Tibial nerve (tissue), 4 donors: ENCODE measurements around the gene SHISA8. TPM values are rescaled to one million over a fixed set of nuclear protein-coding genes. Genes with fewer than 3 reads are reported as not detected.
A peak's percentile ranks its signal among the peaks of the same experiment; 100 is the strongest.

Experiments
- DNase-seq, 2 donors: peaks; one replicate each; pipeline ENCODE4 v3.0.0-alpha.2; 2019; ENCODE audit warnings: low spot score in 2 of 2
- H3K27ac ChIP-seq, 4 donors: fragments of 200-600 bp; sonication (generic) in 3 of 4; one replicate each; pipeline ENCODE4 v1.5.1; 2017 to 2019; ENCODE audit warnings: mild to moderate bottlenecking in 1 of 4
- H3K27me3 ChIP-seq, 2 donors: fragments of 200-600 bp; sonication (generic) in 1 of 2; one replicate each; pipeline versions ENCODE4 v1.5.1 to v1.6.0; 2017 to 2019
- H3K36me3 ChIP-seq, 3 donors: fragments of 200-600 bp; sonication (generic); one replicate each; pipeline ENCODE4 v1.5.1; 2018 to 2019
- H3K4me1 ChIP-seq, 4 donors: fragments of 200-600 bp; sonication (generic) in 3 of 4; one replicate each; pipeline ENCODE4 v1.5.1; 2017 to 2019
- H3K4me3 ChIP-seq, 4 donors: fragments of 200-600 bp; sonication (generic) in 3 of 4; one replicate each; pipeline ENCODE4 v1.5.1; 2017 to 2019; ENCODE audit warnings: mild to moderate bottlenecking in 1 of 4, moderate library complexity in 1 of 4
- H3K9me3 ChIP-seq, 4 donors: fragments of 200-600 bp; sonication (generic) in 3 of 4; one replicate each; pipeline ENCODE4 v1.5.1; 2017 to 2019
- EP300 ChIP-seq, 2 donors: sonication (generic); formaldehyde crosslinking; IDR thresholded peaks; one replicate each; pipeline ENCODE4 v1.6.1; 2017; ENCODE audit warnings: antibody characterized with exemption in 2 of 2, mild to moderate bottlenecking in 1 of 2
- POLR2A ChIP-seq, 2 donors: fragments of 450-650 bp; IDR thresholded peaks; one replicate each; pipeline ENCODE4 v1.6.1; 2017; ENCODE audit warnings: antibody characterized with exemption in 2 of 2, mild to moderate bottlenecking in 2 of 2, moderate library complexity in 2 of 2
- whole genome bisulfite sequencing, 2 donors: methylation state at CpG; one replicate each; pipeline ENCODE4 v1.1.5; 2018; 5-methylcytosine and 5-hydroxymethylcytosine counted together
- total RNA-seq, 4 donors: library from RNA; depleted of rRNA; stranded (reverse); fragments of >200 nt; gene quantifications; one replicate each; pipeline ENCODE4 v1.1.0, GENCODE V29; 2016
- TF ChIP-seq, protein P1 (sequence below), 5 experiments: fragments of 200-600 bp in 3 of 5; fragments of 450-650 bp in 2 of 5; sonication (generic) in 3 of 5; IDR thresholded peaks; one replicate each; pipeline ENCODE4 v1.5.1; 2016 to 2019; ENCODE audit warnings: antibody characterized with exemption in 5 of 5, mild to moderate bottlenecking in 3 of 5, moderate library complexity in 2 of 5

Gene SHISA8
- total RNA-seq, 4 donors from 2014 or later = 3.3 TPM; not detected in 3

- WGBS, 2 donors = 94% methylated on average over 13 of the region's 14 CpGs
- Histone ChIP-seq H3K36me3 (no peaks in the 10 kb centered on the region), H3K27ac (no peak overlapping the region), H3K9me3 (no peaks in the 10 kb centered on the region), H3K4me3 (no peak overlapping the region), H3K4me1 (peaks cover 0 to 33% (median 19%) of the 10 kb centered on the region in 4 donors), H3K27me3 (peaks cover 2 to 36% of the 10 kb centered on the region in 2 donors)
- no peak for DNase-seq
- TF ChIP-seq POLR2A (IDR thresholded peaks at IDR 0.05) = no peak
- TF ChIP-seq EP300 (IDR thresholded peaks at IDR 0.05) = no peak
- TF ChIP-seq, protein P1, sequence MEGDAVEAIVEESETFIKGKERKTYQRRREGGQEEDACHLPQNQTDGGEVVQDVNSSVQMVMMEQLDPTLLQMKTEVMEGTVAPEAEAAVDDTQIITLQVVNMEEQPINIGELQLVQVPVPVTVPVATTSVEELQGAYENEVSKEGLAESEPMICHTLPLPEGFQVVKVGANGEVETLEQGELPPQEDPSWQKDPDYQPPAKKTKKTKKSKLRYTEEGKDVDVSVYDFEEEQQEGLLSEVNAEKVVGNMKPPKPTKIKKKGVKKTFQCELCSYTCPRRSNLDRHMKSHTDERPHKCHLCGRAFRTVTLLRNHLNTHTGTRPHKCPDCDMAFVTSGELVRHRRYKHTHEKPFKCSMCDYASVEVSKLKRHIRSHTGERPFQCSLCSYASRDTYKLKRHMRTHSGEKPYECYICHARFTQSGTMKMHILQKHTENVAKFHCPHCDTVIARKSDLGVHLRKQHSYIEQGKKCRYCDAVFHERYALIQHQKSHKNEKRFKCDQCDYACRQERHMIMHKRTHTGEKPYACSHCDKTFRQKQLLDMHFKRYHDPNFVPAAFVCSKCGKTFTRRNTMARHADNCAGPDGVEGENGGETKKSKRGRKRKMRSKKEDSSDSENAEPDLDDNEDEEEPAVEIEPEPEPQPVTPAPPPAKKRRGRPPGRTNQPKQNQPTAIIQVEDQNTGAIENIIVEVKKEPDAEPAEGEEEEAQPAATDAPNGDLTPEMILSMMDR (IDR thresholded peaks at IDR 0.05) = no peak
These were observed 8.9 kb upstream of the SHISA8 start for GRCh38 chr22:41923595-41924276.

GRCh38 chr22:41922940-41923594 lies 8.2 kb upstream of the SHISA8 start:
- TF ChIP-seq, protein P1 (IDR thresholded peaks at IDR 0.05) = no peak
- no peak for TF ChIP-seq EP300 (IDR thresholded peaks at IDR 0.05)
- TF ChIP-seq POLR2A (IDR thresholded peaks at IDR 0.05) = no peak
- no peak overlapping the region for H3K27ac ChIP-seq
- peaks cover 0 to 40% (median 22%) of the 10 kb centered on the region in 4 donors for H3K4me1 ChIP-seq
- H3K27me3 ChIP-seq = peaks cover 2 to 42% of the 10 kb centered on the region in 2 donors
- WGBS, 2 donors = 91 to 93% methylated on average over 4 of the region's 4 CpGs
- no peaks in the 10 kb centered on the region for H3K9me3 ChIP-seq
- no peak for DNase-seq
- H3K4me3 ChIP-seq = no peak overlapping the region
- H3K36me3 ChIP-seq = no peaks in the 10 kb centered on the region

DNA sequence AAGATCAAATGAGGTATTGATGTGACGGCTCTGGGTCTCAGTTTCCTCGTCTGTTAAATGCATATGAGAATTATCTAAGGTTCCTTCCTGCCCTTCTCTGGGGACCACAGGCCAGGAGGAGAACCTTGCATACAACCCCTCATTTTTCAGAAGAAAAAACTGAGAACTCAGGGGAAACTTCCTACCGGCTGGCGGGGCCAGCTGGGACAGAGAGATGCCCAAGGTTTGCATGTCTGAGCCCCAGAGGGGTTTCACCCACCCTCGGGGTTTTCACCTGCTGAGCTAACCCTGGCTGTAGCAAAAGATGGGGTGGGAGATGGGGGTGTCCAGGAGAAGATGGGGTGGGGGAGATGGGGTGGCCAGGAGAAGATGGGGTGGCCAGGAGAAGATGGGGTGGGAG lies 7.5 kb upstream of the SHISA8 start:
- H3K4me3 ChIP-seq = no peak overlapping the region
- no peaks in the 10 kb centered on the region for H3K9me3 ChIP-seq
- no peaks in the 10 kb centered on the region for H3K36me3 ChIP-seq
- no peak for DNase-seq
- H3K27ac ChIP-seq = no peak overlapping the region
- WGBS, 2 donors = 91 to 93% methylated on average over 5 of the region's 5 CpGs
- H3K27me3 ChIP-seq = peaks cover 2 to 48% of the 10 kb centered on the region in 2 donors
- TF ChIP-seq, protein P1 (IDR thresholded peaks at IDR 0.05) = no peak
- no peak for TF ChIP-seq POLR2A (IDR thresholded peaks at IDR 0.05)
- H3K4me1 ChIP-seq = peaks cover 0 to 40% (median 22%) of the 10 kb centered on the region in 4 donors

DNA sequence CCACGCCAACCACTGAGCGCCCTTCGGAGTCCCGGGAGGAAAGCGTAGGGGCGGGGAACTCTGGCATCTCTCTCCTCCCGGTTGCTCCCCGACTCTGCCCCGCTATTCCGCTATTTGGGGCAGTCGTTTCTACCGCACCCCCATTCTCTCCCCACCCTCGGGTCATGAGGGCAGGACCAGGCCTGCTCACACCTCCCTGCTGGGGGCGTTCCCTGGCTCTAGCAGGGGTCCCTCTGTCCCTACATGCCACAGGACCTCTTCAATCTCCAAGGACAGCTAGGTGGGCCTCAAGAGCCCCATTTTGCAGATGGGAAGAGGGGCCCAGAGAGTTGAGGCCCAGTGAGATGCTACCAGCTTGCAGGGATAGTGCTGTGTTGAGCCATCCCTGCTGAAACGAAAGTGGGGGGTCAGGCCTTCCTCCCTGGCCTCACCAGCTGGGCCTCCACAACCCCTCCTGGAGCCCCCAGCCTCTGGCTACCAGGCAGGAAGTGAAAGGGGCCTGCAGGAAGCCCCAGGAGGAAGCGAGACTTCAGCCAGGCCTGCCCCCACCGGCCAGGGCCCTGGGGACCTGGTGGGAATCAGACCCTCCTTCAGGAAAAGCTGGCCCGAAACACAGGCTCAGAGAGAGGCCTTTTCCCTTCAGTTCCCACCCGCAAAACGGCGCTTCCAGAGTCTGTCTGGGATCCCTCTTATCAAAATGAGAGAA lies 5.5 kb upstream of the SHISA8 start:
- WGBS, 2 donors = 50 to 54% methylated on average over 19 to 20 of the region's 21 CpGs
- no peak for DNase-seq
- Histone ChIP-seq H3K27ac (peak overlapping the region in 2 of 4 donors; percentile 8 to 71), H3K36me3 (no peaks in the 10 kb centered on the region), H3K27me3 (peaks cover 2 to 54% of the 10 kb centered on the region in 2 donors), H3K9me3 (no peaks in the 10 kb centered on the region), H3K4me1 (peaks cover 0 to 30% (median 19%) of the 10 kb centered on the region in 4 donors), H3K4me3 (peak overlapping the region; percentile 30 to 59 (median 49))
- TF ChIP-seq EP300 (IDR thresholded peaks at IDR 0.05) (no peak), POLR2A (IDR thresholded peaks at IDR 0.05) (no peak)
- TF ChIP-seq, protein P1 (IDR thresholded peaks at IDR 0.05) = no peak
